GM19035 (cell line): ENCODE measurements around the gene SBK3.
"Not testable (repeated sequence)": the region's sequence is repeated elsewhere in the genome, so short reads cannot be mapped to it uniquely, and the experiment has no call there.

Source experiments
- ATAC-seq: cut with Tn5 transposase; IDR thresholded peaks from one replicate; pipeline ENCODE4 v1.9.1; 2021; ENCODE audit not compliant: unreplicated experiment

The SBK3 gene

GRCh38 chr19:55545443-55545842 is at the start of gene SBK3:
Gene SBK3, minus strand, starts transcription at chr19:55545543. Its CDS starts 0 bp downstream, at chr19:55545543.
- no peak for ATAC-seq

GRCh38 chr19:55593096-55593772 is 47.9 kb upstream of the SBK3 start:
- no peak for ATAC-seq

DNA sequence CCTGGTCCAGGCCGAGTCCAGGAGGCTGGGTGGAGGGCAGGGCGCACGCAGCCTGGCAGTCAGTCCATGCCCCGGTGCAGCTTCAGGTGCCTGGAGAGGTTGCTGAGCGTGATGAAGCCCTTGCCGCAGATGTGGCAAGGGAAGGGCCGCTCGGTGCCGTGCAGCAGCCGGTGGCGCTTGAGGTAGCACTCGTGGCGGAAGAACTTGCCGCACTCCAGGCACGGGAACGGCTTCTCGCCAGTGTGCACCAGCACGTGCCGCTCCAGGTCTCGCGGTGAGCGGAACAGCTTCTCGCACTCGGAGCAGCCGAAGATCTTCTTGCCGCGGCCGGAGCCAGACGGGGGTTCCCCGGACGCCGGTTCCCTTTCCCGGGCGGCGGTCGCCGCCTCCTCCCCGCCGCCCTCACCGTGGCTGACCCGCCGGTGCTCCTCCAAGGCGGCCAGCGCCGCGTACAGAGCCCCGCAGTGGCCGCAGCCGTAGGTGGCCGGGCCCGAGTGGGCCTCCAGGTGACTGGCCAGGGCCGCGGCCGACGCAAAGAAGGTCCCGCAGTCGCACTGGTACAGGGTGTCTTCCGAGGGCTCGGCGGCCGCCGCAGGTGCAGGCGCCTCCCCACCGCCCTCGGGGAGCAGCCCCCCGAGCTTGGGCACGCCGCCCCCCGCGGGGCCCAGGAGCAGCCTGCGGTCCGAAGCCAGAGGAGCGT is 47.2 kb upstream of the SBK3 start:
- ATAC-seq = no peak

DNA sequence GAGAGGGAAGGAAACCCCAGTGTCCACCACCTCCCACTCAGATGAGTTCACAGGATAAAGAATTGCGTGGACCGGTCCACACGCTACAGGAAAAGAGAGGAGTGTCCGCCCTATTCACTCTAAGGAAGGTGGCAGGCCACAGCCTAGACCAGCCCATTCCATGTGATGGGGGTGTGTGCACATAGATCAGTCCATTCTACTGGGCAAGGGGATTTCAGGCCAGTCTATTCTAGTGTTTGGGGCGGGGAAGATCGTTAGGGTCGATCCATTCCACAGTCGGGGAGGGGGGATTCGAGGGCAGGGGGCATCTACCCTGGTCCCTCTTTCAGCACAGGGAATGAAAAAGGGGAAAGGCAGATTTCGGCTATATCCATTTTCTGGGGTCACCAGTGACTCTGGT is 46.2 kb upstream of the SBK3 start:
- ATAC-seq = no peak

DNA sequence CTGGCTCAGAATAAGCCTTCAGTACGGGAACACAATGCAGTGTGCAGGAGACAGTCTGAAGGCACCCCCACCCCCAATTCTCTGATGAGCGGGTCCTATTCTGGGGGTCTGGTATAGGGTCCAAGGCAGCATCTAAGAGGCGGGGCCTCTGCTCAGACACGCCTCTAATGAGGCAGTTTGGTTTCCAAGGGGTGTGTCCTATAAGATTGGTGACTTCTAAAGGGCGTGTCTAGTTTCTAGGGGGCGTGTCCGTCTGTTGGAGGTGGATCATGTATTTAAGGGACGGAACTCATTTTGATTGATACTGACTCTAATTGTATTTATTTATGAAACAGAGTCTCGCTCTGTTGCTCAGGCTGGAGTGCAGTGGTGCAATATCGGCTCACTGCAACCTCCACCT is 45.3 kb upstream of the SBK3 start:
- ATAC-seq = no peak

- ATAC-seq = no peak
Observed at GRCh38 chr19:55590109-55590508, 44.8 kb upstream of the SBK3 start.

DNA sequence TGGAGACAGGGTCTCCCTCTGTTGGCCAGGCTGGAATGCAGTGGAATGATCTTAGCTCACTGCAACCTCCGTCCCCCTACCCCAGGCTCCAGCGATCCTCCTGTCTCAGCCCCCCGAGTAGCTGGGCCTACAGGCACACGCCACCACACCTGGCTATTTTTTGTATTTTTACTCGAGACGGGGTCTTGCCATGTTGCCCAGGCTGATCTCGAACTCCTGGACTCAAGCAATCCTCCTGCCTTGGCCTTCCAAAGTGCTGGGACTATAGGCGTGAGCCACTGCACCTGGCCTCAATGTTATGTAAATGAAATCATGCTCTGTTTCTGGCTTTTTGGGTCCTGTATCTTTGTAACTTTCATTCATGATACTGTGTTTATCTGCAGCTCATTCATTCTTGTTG is 43.4 kb upstream of the SBK3 start:
- ATAC-seq = no peak

DNA sequence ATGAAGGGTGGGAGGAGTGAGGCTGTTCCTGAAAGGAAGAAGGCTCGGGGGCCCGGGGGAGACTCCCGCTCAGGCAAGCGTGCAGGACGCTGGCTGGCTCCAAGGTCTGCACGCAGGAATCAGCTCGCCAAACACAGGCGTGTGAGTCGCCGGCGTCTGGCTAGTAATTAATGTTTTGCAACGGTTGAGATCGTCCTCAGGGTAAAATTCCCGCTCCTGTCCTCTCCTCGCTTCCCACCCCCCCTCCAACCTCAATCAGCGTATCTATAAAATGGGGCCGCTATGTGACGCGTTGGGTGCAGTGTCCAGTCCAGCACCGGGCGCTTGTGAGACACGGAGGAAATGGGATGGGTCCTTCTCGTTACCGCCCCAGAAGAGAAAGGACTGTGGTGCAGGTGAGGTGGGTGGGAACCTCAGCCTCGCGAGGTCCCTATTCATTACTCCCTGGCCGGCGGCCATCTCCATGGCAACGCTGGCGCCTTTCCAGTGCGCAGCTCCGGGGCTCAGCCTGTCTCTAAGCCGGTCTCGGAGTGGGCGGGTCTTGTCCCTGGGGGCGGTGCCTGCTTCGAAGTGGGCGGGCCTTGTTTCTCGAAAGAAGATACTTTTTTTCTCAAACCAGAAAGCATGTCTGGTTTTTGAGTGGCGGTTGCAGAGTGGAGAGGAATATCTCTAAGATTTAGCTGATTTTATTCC is 41.8 kb upstream of the SBK3 start:
- ATAC-seq = peak; percentile 94

GRCh38 chr19:55585658-55586339 is 40.5 kb upstream of the SBK3 start:
- ATAC-seq = no peak

DNA sequence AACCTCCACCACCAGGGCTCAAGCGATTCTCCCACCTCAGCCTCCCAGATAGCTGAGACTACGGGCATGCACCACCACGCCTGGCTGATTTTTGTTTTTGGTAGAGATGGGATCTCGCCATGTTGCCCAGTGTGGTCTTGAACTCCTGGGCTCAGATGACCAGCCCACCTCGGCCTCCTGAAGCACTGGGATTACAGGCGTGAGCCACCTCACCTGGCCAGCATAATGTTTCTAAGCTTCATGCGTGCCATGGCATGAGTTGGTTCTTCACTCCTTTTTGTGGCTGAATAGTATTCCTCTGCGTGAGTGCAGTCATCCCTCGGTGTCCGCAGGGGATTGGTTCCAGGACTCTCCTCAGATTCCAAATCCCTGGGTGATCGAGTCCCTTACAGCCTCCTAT is 39.5 kb upstream of the SBK3 start:
- ATAC-seq = no peak

- not testable (repeated sequence) for ATAC-seq
Observed at GRCh38 chr19:55583897-55584296, 38.6 kb upstream of the SBK3 start.

DNA sequence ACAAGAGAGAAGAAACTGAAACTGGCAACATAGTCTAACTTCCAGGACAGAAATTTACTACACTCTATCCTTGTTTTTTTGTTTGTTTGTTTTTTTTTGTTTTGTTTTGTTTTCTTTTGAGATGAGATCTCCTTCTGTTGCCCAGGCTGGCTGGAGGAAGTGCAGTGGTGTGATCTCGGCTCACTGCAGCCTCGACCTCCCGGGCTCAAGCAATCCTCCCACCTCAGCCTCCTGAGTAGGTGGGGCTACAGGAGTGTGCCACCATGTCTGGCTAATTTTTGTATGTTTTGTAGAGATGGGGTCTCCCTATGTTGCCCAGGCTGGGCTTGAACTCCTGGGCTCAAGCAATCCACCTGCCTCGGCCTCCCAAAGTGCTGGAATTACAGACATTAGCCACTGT is 36.9 kb upstream of the SBK3 start:
- not testable (repeated sequence) for ATAC-seq

GRCh38 chr19:55581823-55582223 is 36.5 kb upstream of the SBK3 start:
- no peak for ATAC-seq

GRCh38 chr19:55581145-55581822 is 35.9 kb upstream of the SBK3 start:
- ATAC-seq = no peak

- ATAC-seq = no peak
Observed at GRCh38 chr19:55580628-55581144, 35.3 kb upstream of the SBK3 start, which contains the start of gene ZNF579. Gene ZNF579, minus strand, starts transcription at chr19:55580848. Its CDS starts 1,209 bp downstream, at chr19:55579639.

DNA sequence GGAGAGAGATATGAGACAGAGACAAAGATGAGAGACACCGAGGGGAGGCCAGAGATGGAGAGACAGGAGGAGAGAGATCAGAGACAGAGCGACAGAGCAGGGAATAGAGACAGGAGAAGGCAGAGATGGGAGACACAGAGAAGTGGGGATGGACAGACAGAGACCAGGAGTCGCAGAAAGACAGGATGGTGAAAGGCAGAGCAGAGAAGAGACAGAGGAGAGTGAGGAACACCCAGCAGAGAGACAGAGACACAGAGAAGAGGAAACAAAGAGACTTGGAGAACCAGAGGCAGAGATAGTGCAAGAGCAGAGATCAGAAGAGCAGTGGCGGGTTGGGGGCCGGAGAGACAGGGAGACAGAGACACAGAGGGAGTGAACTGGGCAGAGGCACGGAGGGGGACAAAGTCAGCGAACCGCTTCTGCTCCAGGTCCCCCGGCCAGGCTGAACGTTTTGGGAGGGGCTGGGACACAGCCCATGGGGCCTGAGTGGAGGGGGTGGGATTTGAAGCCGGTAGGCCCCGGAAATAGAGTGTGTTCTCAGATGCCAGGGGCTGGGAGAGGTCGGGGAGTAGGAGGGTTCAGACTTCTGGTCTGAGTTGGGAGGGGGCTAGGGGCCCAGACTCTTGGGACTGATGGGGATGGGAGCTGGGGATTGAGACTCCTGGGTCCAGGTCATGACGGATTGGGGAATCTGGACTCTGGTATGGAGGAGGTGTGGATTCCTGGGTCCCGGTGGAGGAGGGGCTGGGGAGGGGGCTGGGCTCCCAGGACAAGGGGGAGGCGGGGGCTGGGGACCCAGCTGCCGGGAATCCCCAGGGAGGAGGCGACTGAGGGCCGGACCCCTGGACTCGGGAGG is 34.7 kb upstream of the SBK3 start:
- no peak for ATAC-seq

- ATAC-seq = no peak
Observed at GRCh38 chr19:55578761-55579747, 33.7 kb upstream of the SBK3 start.

GRCh38 chr19:55578031-55578760 is 32.9 kb upstream of the SBK3 start:
- no peak for ATAC-seq
